Trophoblast cell (in vitro differentiated cells and primary cell): ENCODE measurements around the gene RBM12.

Source experiments
- DNase-seq, 2 donors: peaks; one replicate each; pipeline ENCODE4 v3.0.0-alpha.2; 2016
- H2AFZ ChIP-seq: 2 replicates; pipeline ENCODE4 v1.6.1; 2013; ENCODE audit warnings: low read length, moderate library complexity, mild to moderate bottlenecking; ENCODE audit not compliant: insufficient read depth, poor library complexity
- H2AK5ac ChIP-seq: 2 replicates; pipeline ENCODE4 v1.6.1; 2013; ENCODE audit warnings: mild to moderate bottlenecking, low read length
- H2BK120ac ChIP-seq: 2 replicates; pipeline ENCODE4 v1.6.1; 2013; ENCODE audit warnings: low read length, mild to moderate bottlenecking, moderate library complexity; ENCODE audit not compliant: insufficient read depth, poor library complexity
- H2BK12ac ChIP-seq: 2 replicates; pipeline ENCODE4 v1.6.1; 2013; ENCODE audit warnings: mild to moderate bottlenecking, low read length, moderate library complexity
- H2BK5ac ChIP-seq: 2 replicates; pipeline ENCODE4 v1.6.1; 2013; ENCODE audit warnings: low read length, low read depth, moderate library complexity, mild to moderate bottlenecking; ENCODE audit not compliant: poor library complexity
- H3K14ac ChIP-seq: 2 replicates; pipeline ENCODE4 v1.6.1; 2013; ENCODE audit warnings: mild to moderate bottlenecking, low read length
- H3K18ac ChIP-seq: 2 replicates; pipeline ENCODE4 v1.6.1; 2013; ENCODE audit warnings: mild to moderate bottlenecking, low read length
- H3K23ac ChIP-seq: 2 replicates; pipeline ENCODE4 v1.6.1; 2013; ENCODE audit warnings: low read length
- H3K27ac ChIP-seq: 2 replicates; pipeline ENCODE4 v1.5.1; 2013; ENCODE audit warnings: low read depth, mild to moderate bottlenecking, inconsistent platforms, low read length, moderate library complexity
- H3K27me3 ChIP-seq: 2 replicates; pipeline ENCODE4 v1.6.1; 2013; ENCODE audit warnings: inconsistent platforms, mild to moderate bottlenecking, low read length, moderate library complexity; ENCODE audit not compliant: insufficient read depth
- H3K36me3 ChIP-seq, 2 experiments: 1 replicate in 1 of 2; 2 replicates in 1 of 2; pipeline ENCODE4 v1.6.1; 2013; ENCODE audit warnings: low read length in 2 of 2, mild to moderate bottlenecking in 2 of 2, moderate library complexity in 1 of 2; ENCODE audit not compliant: insufficient read depth in 2 of 2, control insufficient read depth in 1 of 2
- H3K4ac ChIP-seq: 2 replicates; pipeline ENCODE4 v1.6.1; 2013; ENCODE audit warnings: low read depth, mild to moderate bottlenecking, low read length, moderate library complexity
- H3K4me1 ChIP-seq, 2 experiments: 1 replicate in 1 of 2; 2 replicates in 1 of 2; pipeline ENCODE4 v1.6.1; 2013; ENCODE audit warnings: low read length in 2 of 2, mild to moderate bottlenecking in 2 of 2, moderate library complexity in 1 of 2; ENCODE audit not compliant: insufficient read depth in 2 of 2, control insufficient read depth in 1 of 2
- H3K4me2 ChIP-seq: 2 replicates; pipeline ENCODE4 v1.6.1; 2013; ENCODE audit warnings: inconsistent platforms, mild to moderate bottlenecking, low read length, moderate library complexity
- H3K4me3 ChIP-seq: 2 replicates; pipeline ENCODE4 v1.5.1; 2013; ENCODE audit warnings: mild to moderate bottlenecking, low read depth, low read length, inconsistent platforms
- H3K79me1 ChIP-seq: one replicate; pipeline ENCODE4 v1.6.1; 2013; ENCODE audit warnings: low read length
- H3K79me2 ChIP-seq: 2 replicates; pipeline ENCODE4 v1.6.1; 2013; ENCODE audit warnings: low read length, mild to moderate bottlenecking; ENCODE audit not compliant: control insufficient read depth, insufficient read depth, poor library complexity
- H3K9ac ChIP-seq: 2 replicates; pipeline ENCODE4 v1.6.1; 2013; ENCODE audit warnings: mild to moderate bottlenecking, low read length
- H3K9me3 ChIP-seq: 2 replicates; pipeline ENCODE4 v1.6.1; 2013; ENCODE audit warnings: low read depth, mild to moderate bottlenecking, control low read depth, inconsistent platforms, low read length; ENCODE audit not compliant: insufficient read depth
- H4K12ac ChIP-seq: 2 replicates; pipeline ENCODE4 v1.6.1; 2013; ENCODE audit warnings: low read depth, mild to moderate bottlenecking, low read length, moderate library complexity
- H4K8ac ChIP-seq: 2 replicates; pipeline ENCODE4 v1.6.1; 2013; ENCODE audit warnings: low read depth, mild to moderate bottlenecking, low read length, moderate library complexity
- H4K91ac ChIP-seq: one replicate; pipeline ENCODE4 v1.6.1; 2013; ENCODE audit warnings: low read depth, mild to moderate bottlenecking, low read length, moderate library complexity
- WGBS: extraction: QIAGEN DNeasy Blood & Tissue Kit; methylation state at CpG from one replicate; pipeline ENCODE4 v1.1.7; 2013; ENCODE audit warnings: missing lambda C conversion rate; ENCODE audit not compliant: insufficient read length, insufficient coverage; ENCODE audit errors: extremely low coverage; 5-methylcytosine and 5-hydroxymethylcytosine counted together

RBM12 gene

GRCh38 chr20:35632539-35633115 lies 32.1 kb downstream of the RBM12 start:
- Histone ChIP-seq H3K4ac (no peak overlapping the region), H3K4me3 (no peak overlapping the region), H4K91ac (no peak overlapping the region), H3K79me1 (no peaks in the 10 kb centered on the region), H3K18ac (no peak overlapping the region), H2BK5ac (no peak overlapping the region), H2AFZ (no peak overlapping the region), H3K27me3 (no peaks in the 10 kb centered on the region), H3K14ac (no peak overlapping the region), H4K8ac (no peak overlapping the region), H2BK12ac (no peak overlapping the region), H2AK5ac (no peak overlapping the region), H3K27ac (no peak overlapping the region), H4K12ac (no peak overlapping the region), H3K79me2 (no peaks in the 10 kb centered on the region), H3K9ac (no peak overlapping the region), H3K23ac (no peak overlapping the region), H3K4me2 (no peak overlapping the region), H2BK120ac (no peak overlapping the region), H3K9me3 (no peaks in the 10 kb centered on the region), H3K36me3 (peaks cover 30 to 42% of the 10 kb centered on the region in 2 experiments), H3K4me1 (no peaks in the 10 kb centered on the region)
- WGBS, result no CpG with 5 or more reads among the region's 13 CpGs
- DNase-seq, result no peak

GRCh38 chr20:35630636-35631035 lies 34.1 kb downstream of the RBM12 start:
- no peaks in the 10 kb centered on the region for H3K79me1 ChIP-seq
- no peak overlapping the region for H2BK120ac ChIP-seq
- peaks cover 43 to 61% of the 10 kb centered on the region in 2 experiments for H3K36me3 ChIP-seq
- no peak overlapping the region for H3K4ac ChIP-seq
- no peak overlapping the region for H2AFZ ChIP-seq
- H3K4me3 ChIP-seq, result no peak overlapping the region
- no peak overlapping the region for H4K8ac ChIP-seq
- no peak overlapping the region for H3K4me2 ChIP-seq
- H3K27me3 ChIP-seq, result no peaks in the 10 kb centered on the region
- no peak overlapping the region for H3K23ac ChIP-seq
- H2AK5ac ChIP-seq, result no peak overlapping the region
- no CpG with 5 or more reads among the region's 4 CpGs for WGBS
- no peak for DNase-seq
- H3K27ac ChIP-seq, result no peak overlapping the region
- H3K9me3 ChIP-seq, result peaks cover 2% of the 10 kb centered on the region
- no peak overlapping the region for H3K18ac ChIP-seq
- no peak overlapping the region for H2BK12ac ChIP-seq
- H2BK5ac ChIP-seq, result no peak overlapping the region
- H4K91ac ChIP-seq, result no peak overlapping the region
- no peaks in the 10 kb centered on the region for H3K4me1 ChIP-seq
- H4K12ac ChIP-seq, result no peak overlapping the region
- no peaks in the 10 kb centered on the region for H3K79me2 ChIP-seq
- H3K14ac ChIP-seq, result no peak overlapping the region
- no peak overlapping the region for H3K9ac ChIP-seq

GRCh38 chr20:35629427-35630145 lies 35.1 kb downstream of the RBM12 start:
- Histone ChIP-seq H3K23ac (no peak overlapping the region), H3K9ac (no peak overlapping the region), H3K14ac (no peak overlapping the region), H4K12ac (no peak overlapping the region), H3K4me1 (no peaks in the 10 kb centered on the region), H4K8ac (no peak overlapping the region), H3K18ac (no peak overlapping the region), H2BK120ac (no peak overlapping the region), H3K4ac (no peak overlapping the region), H2BK5ac (no peak overlapping the region), H2AK5ac (no peak overlapping the region), H3K79me2 (no peaks in the 10 kb centered on the region), H3K27ac (no peak overlapping the region), H3K79me1 (no peaks in the 10 kb centered on the region), H2AFZ (no peak overlapping the region), H3K4me3 (no peak overlapping the region), H4K91ac (no peak overlapping the region), H3K9me3 (peaks cover 2% of the 10 kb centered on the region), H3K27me3 (no peaks in the 10 kb centered on the region), H2BK12ac (no peak overlapping the region), H3K4me2 (no peak overlapping the region), H3K36me3 (peaks cover 44 to 66% of the 10 kb centered on the region in 2 experiments)
- no CpG with 5 or more reads among the region's 12 CpGs for WGBS
- DNase-seq, result no peak

GRCh38 chr20:35627121-35627520 lies 37.6 kb downstream of the RBM12 start:
- H3K4me1 ChIP-seq, result no peaks in the 10 kb centered on the region
- H2BK5ac ChIP-seq, result no peak overlapping the region
- DNase-seq, result no peak
- H3K36me3 ChIP-seq, result peaks cover 40 to 58% of the 10 kb centered on the region in 2 experiments
- H2BK12ac ChIP-seq, result no peak overlapping the region
- peak overlapping the region; percentile 65 for H3K9ac ChIP-seq
- no peak overlapping the region for H4K91ac ChIP-seq
- H3K14ac ChIP-seq, result no peak overlapping the region
- H3K27ac ChIP-seq, result no peak overlapping the region
- H2AFZ ChIP-seq, result no peak overlapping the region
- no peak overlapping the region for H3K4ac ChIP-seq
- no peaks in the 10 kb centered on the region for H3K79me1 ChIP-seq
- H4K12ac ChIP-seq, result no peak overlapping the region
- H2AK5ac ChIP-seq, result no peak overlapping the region
- H3K9me3 ChIP-seq, result peaks cover 2% of the 10 kb centered on the region
- no peaks in the 10 kb centered on the region for H3K79me2 ChIP-seq
- no peak overlapping the region for H2BK120ac ChIP-seq
- WGBS, result no CpG with 5 or more reads among the region's 8 CpGs
- H3K23ac ChIP-seq, result no peak overlapping the region
- H3K27me3 ChIP-seq, result no peaks in the 10 kb centered on the region
- H3K18ac ChIP-seq, result no peak overlapping the region
- H4K8ac ChIP-seq, result no peak overlapping the region
- no peak overlapping the region for H3K4me2 ChIP-seq
- no peak overlapping the region for H3K4me3 ChIP-seq
